HUES64 (cell line): ENCODE measurements around the gene KIAA0825.
"Not testable (repeated sequence)": the region's sequence is repeated elsewhere in the genome, so short reads cannot be mapped to it uniquely, and the experiment has no call there.

Experiments used
- H3K27ac ChIP-seq: 2 replicates; pipeline ENCODE4 v1.7.0; 2013; ENCODE audit warnings: low read depth, low read length, inconsistent platforms
- H3K27me3 ChIP-seq: 2 replicates; pipeline ENCODE4 v1.6.1; 2013; ENCODE audit warnings: mild to moderate bottlenecking, low read length; ENCODE audit not compliant: insufficient read depth
- H3K36me3 ChIP-seq: 2 replicates; pipeline ENCODE4 v1.6.1; 2013; ENCODE audit warnings: mild to moderate bottlenecking, low read length; ENCODE audit not compliant: insufficient read depth
- H3K4me1 ChIP-seq: 2 replicates; pipeline ENCODE4 v1.6.1; 2013; ENCODE audit warnings: mild to moderate bottlenecking, low read length, moderate library complexity; ENCODE audit not compliant: insufficient read depth
- H3K4me3 ChIP-seq: 2 replicates; pipeline ENCODE4 v1.5.1; 2013; ENCODE audit warnings: mild to moderate bottlenecking, low read length, moderate library complexity
- H3K9ac ChIP-seq: 2 replicates; pipeline ENCODE4 v1.6.1; 2013; ENCODE audit warnings: mild to moderate bottlenecking, low read depth, low read length
- H3K9me3 ChIP-seq: 2 replicates; pipeline ENCODE4 v1.6.1; 2013; ENCODE audit warnings: low read depth, low read length; ENCODE audit not compliant: insufficient read depth
- WGBS: fragments of 150-250, 120-280 bp; methylation state at CpG from one replicate; pipeline ENCODE4 v1.1.7; 2013; ENCODE audit warnings: missing lambda C conversion rate; 5-methylcytosine and 5-hydroxymethylcytosine counted together

The KIAA0825 gene

GRCh38 chr5:94573349-94573748 is 45.1 kb downstream of the KIAA0825 start:
- 43% methylated on average over 1 of the region's 1 CpG for WGBS
- H3K9ac ChIP-seq, result not testable (repeated sequence)

GRCh38 chr5:94571415-94571814 is 47.0 kb downstream of the KIAA0825 start:
- Histone ChIP-seq H3K9ac (no peak overlapping the region), H3K36me3 (no peaks in the 10 kb centered on the region), H3K4me1 (peaks cover 17% of the 10 kb centered on the region), H3K27me3 (no peaks in the 10 kb centered on the region), H3K9me3 (no peaks in the 10 kb centered on the region), H3K27ac (no peak overlapping the region), H3K4me3 (no peak overlapping the region)

More at GRCh38 chr5:94573349-94573748, 45.1 kb downstream of the KIAA0825 start:
- not testable (repeated sequence) for H3K36me3 ChIP-seq, H3K27me3 ChIP-seq, H3K4me3 ChIP-seq, H3K9me3 ChIP-seq
- Histone ChIP-seq H3K4me1 (peaks cover 28% of the 10 kb centered on the region), H3K27ac (peak overlapping the region; percentile 92)

- Histone ChIP-seq H3K27ac (no peak overlapping the region), H3K4me3 (no peak overlapping the region), H3K9ac (no peak overlapping the region), H3K36me3 (no peaks in the 10 kb centered on the region), H3K27me3 (no peaks in the 10 kb centered on the region), H3K9me3 (no peaks in the 10 kb centered on the region), H3K4me1 (no peaks in the 10 kb centered on the region; the same call in 1 of the 2 replicates)
- WGBS, result 100% methylated on average over 1 of the region's 1 CpG
These were observed 53.6 kb downstream of the KIAA0825 start for GRCh38 chr5:94564812-94565211.

- Histone ChIP-seq H3K9ac (no peak overlapping the region), H3K27me3 (no peaks in the 10 kb centered on the region), H3K4me3 (no peak overlapping the region), H3K36me3 (no peaks in the 10 kb centered on the region), H3K27ac (no peak overlapping the region), H3K4me1 (no peaks in the 10 kb centered on the region; the same call in 1 of the 2 replicates), H3K9me3 (no peaks in the 10 kb centered on the region)
- WGBS, result 89% methylated on average over 1 of the region's 2 CpGs
These were observed 56.0 kb downstream of the KIAA0825 start for GRCh38 chr5:94562327-94562971.

GRCh38 chr5:94558028-94558427 is 60.4 kb downstream of the KIAA0825 start:
- H3K9me3 ChIP-seq, result no peaks in the 10 kb centered on the region
- no peaks in the 10 kb centered on the region; the same call in 1 of the 2 replicates for H3K4me1 ChIP-seq
- no peak overlapping the region for H3K4me3 ChIP-seq
- H3K36me3 ChIP-seq, result no peaks in the 10 kb centered on the region
- 98% methylated on average over 5 of the region's 5 CpGs for WGBS
- no peak overlapping the region for H3K27ac ChIP-seq
- no peaks in the 10 kb centered on the region for H3K27me3 ChIP-seq
- H3K9ac ChIP-seq, result no peak overlapping the region

GRCh38 chr5:94551858-94552257 is 66.5 kb downstream of the KIAA0825 start:
- Histone ChIP-seq H3K27ac (no peak overlapping the region), H3K9ac (no peak overlapping the region), H3K27me3 (no peaks in the 10 kb centered on the region), H3K36me3 (no peaks in the 10 kb centered on the region), H3K4me3 (no peak overlapping the region), H3K9me3 (no peaks in the 10 kb centered on the region), H3K4me1 (no peaks in the 10 kb centered on the region)
- no CpG with 5 or more reads among the region's 1 CpG for WGBS

GRCh38 chr5:94545870-94546625 is 72.4 kb downstream of the KIAA0825 start:
- H3K27me3 ChIP-seq, result no peaks in the 10 kb centered on the region
- H3K9me3 ChIP-seq, result peaks cover 20% of the 10 kb centered on the region
- no peak overlapping the region for H3K4me3 ChIP-seq
- WGBS, result 95% methylated on average over 4 of the region's 4 CpGs
- no peak overlapping the region for H3K9ac ChIP-seq
- H3K4me1 ChIP-seq, result no peaks in the 10 kb centered on the region
- H3K27ac ChIP-seq, result no peak overlapping the region
- no peaks in the 10 kb centered on the region for H3K36me3 ChIP-seq

GRCh38 chr5:94544875-94545547 is 73.4 kb downstream of the KIAA0825 start:
- H3K9me3 ChIP-seq, result peaks cover 30% of the 10 kb centered on the region
- H3K27ac ChIP-seq, result no peak overlapping the region
- no peaks in the 10 kb centered on the region for H3K4me1 ChIP-seq
- H3K27me3 ChIP-seq, result no peaks in the 10 kb centered on the region
- no peak overlapping the region for H3K9ac ChIP-seq
- no peak overlapping the region for H3K4me3 ChIP-seq
- WGBS, result 92% methylated on average over 7 of the region's 7 CpGs
- no peaks in the 10 kb centered on the region for H3K36me3 ChIP-seq

GRCh38 chr5:94544031-94544650 is 74.3 kb downstream of the KIAA0825 start:
- Histone ChIP-seq H3K4me3 (no peak overlapping the region), H3K4me1 (no peaks in the 10 kb centered on the region), H3K36me3 (no peaks in the 10 kb centered on the region), H3K27me3 (no peaks in the 10 kb centered on the region), H3K9me3 (peaks cover 37% of the 10 kb centered on the region), H3K27ac (no peak overlapping the region), H3K9ac (no peak overlapping the region)
- 100% methylated on average over 1 of the region's 1 CpG for WGBS

- Histone ChIP-seq H3K9me3 (peaks cover 47% of the 10 kb centered on the region), H3K4me3 (no peak overlapping the region), H3K36me3 (no peaks in the 10 kb centered on the region), H3K27ac (no peak overlapping the region), H3K9ac (no peak overlapping the region), H3K4me1 (no peaks in the 10 kb centered on the region), H3K27me3 (no peaks in the 10 kb centered on the region)
- 94% methylated on average over 5 of the region's 6 CpGs for WGBS
These were observed 77.4 kb downstream of the KIAA0825 start for GRCh38 chr5:94540856-94541494.
